HFFc6 (cell line): ENCODE measurements around the gene DPP8. TPM values are rescaled to one million over a fixed set of nuclear protein-coding genes. Genes with fewer than 3 reads are reported as not detected.
A peak's percentile ranks its signal among the peaks of the same experiment; 100 is the strongest.

Experiments
- DNase-seq: peaks from one replicate; pipeline ENCODE4 v3.0.0-alpha.2; 2018
- H3K27ac Mint-ChIP-seq: 2 replicates; pipeline ENCODE4 v1.8.0; 2020; ENCODE audit warnings: mild to moderate bottlenecking, mixed read lengths
- H3K27me3 Mint-ChIP-seq: 2 replicates; pipeline ENCODE4 v1.8.0; 2021; ENCODE audit warnings: mild to moderate bottlenecking, moderate library complexity, mixed read lengths; ENCODE audit not compliant: insufficient read depth
- H3K36me3 Mint-ChIP-seq: 2 replicates; pipeline ENCODE4 v1.8.0; 2021; ENCODE audit warnings: low read depth, mixed read lengths
- H3K4me1 Mint-ChIP-seq: 2 replicates; pipeline ENCODE4 v1.8.0; 2020; ENCODE audit warnings: low read depth, mixed read lengths
- H3K4me3 Mint-ChIP-seq: 2 replicates; pipeline ENCODE4 v1.8.0; 2020; ENCODE audit warnings: mild to moderate bottlenecking, moderate library complexity, mixed read lengths
- H3K9me3 Mint-ChIP-seq: 2 replicates; pipeline ENCODE4 v1.8.0; 2020; ENCODE audit warnings: mild to moderate bottlenecking, mixed read lengths
- total RNA-seq, 6 experiments: library from RNA; stranded (reverse); fragmentation: NEBNext Ultra II Directional; extraction: Animal tissue kit (Norgen Biotek cat#: 25700); gene quantifications; 2 replicates in 1 of 6; 3 replicates in 5 of 6; pipeline ENCODE4 v1.2.3, GENCODE V29; 2021
- TF ChIP-seq, protein P1 (sequence below): fragments of 200-600 bp; sonication (generic); IDR thresholded peaks from 2 replicates; pipeline ENCODE4 v1.5.0; 2021; ENCODE audit warnings: antibody characterized with exemption, mild to moderate bottlenecking

The DPP8 gene
- total RNA-seq, 6 experiments from 2014 or later, result 24.9 to 34.9 (median 30.9) TPM

DNA sequence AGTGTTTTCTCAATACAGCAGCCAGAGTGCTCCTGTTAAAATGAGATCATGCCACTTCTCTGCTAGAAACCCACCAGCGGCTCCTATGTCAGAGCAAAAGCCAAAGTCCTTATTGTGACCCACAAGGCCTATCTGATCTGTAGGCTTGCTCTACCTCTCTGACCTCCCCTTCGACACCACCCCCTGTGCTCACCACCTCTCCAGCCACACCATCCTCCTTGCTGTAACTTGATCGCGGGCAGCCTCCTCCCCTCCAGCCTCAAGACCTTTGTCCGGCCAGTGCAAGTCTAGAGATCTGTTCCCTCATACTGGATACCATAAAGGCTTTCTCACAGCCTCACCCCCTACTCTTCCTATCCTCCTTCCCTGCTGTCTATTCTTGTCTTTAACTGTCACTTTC lies 92.8 kb downstream of the DPP8 start:
- DNase-seq, result no peak
- H3K9me3 Mint-ChIP-seq, result no peaks in the 10 kb centered on the region
- peaks cover 25% of the 10 kb centered on the region for H3K4me1 Mint-ChIP-seq
- TF ChIP-seq, protein P1, sequence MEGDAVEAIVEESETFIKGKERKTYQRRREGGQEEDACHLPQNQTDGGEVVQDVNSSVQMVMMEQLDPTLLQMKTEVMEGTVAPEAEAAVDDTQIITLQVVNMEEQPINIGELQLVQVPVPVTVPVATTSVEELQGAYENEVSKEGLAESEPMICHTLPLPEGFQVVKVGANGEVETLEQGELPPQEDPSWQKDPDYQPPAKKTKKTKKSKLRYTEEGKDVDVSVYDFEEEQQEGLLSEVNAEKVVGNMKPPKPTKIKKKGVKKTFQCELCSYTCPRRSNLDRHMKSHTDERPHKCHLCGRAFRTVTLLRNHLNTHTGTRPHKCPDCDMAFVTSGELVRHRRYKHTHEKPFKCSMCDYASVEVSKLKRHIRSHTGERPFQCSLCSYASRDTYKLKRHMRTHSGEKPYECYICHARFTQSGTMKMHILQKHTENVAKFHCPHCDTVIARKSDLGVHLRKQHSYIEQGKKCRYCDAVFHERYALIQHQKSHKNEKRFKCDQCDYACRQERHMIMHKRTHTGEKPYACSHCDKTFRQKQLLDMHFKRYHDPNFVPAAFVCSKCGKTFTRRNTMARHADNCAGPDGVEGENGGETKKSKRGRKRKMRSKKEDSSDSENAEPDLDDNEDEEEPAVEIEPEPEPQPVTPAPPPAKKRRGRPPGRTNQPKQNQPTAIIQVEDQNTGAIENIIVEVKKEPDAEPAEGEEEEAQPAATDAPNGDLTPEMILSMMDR, result no peak
- peaks cover 42% of the 10 kb centered on the region for H3K27me3 Mint-ChIP-seq
- H3K27ac Mint-ChIP-seq, result no peak overlapping the region
- H3K36me3 Mint-ChIP-seq, result peaks cover 5% of the 10 kb centered on the region; the same call in 1 of the 2 replicates
- no peak overlapping the region for H3K4me3 Mint-ChIP-seq

DNA sequence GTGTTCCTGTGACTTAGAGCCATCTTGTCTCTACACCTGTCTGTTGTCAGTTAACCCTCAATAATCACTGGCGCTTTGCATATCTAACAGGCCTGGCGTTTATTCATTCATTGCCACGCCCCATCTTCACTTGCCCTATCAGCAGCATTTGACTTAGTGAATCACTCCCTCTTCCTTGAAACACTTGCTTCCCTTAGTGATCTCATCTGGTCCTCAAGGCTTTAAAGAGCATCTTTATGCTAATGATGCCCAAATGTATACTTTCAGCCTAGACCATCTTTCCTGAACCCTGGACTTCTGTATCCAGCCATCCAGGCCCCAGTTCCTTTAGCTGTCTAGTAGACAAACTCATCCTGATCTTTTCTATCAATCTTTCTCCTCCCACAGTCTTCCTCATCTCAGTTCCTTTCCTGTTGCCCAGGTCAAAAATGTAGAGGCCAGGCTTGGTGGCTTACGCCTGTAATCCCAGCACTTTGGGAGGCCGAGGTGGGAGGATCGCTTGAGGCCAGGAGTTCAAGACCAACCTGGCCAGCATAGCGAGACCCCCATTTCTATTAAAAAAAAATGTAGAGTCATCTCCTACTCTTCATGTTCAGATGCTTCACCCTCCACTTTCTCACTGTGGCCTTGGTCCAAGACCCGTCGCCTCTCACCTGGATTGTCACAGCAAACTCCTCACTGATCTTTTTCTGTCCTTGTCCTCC lies 93.4 kb downstream of the DPP8 start:
- TF ChIP-seq, protein P1, result no peak
- Mint-ChIP-seq H3K4me1 (peaks cover 25% of the 10 kb centered on the region), H3K27ac (no peak overlapping the region), H3K9me3 (no peaks in the 10 kb centered on the region), H3K36me3 (peaks cover 5% of the 10 kb centered on the region; the same call in 1 of the 2 replicates), H3K4me3 (peak overlapping the region; percentile 11; the same call in 1 of the 2 replicates), H3K27me3 (peaks cover 45% of the 10 kb centered on the region)
- DNase-seq, result no peak

GRCh38 chr15:65423150-65423975 lies 94.1 kb downstream of the DPP8 start:
- Mint-ChIP-seq H3K4me1 (peaks cover 25% of the 10 kb centered on the region), H3K4me3 (peak overlapping the region; percentile 82), H3K27ac (no peak overlapping the region), H3K36me3 (peaks cover 5% of the 10 kb centered on the region; the same call in 1 of the 2 replicates), H3K9me3 (no peaks in the 10 kb centered on the region), H3K27me3 (peaks cover 52% of the 10 kb centered on the region)
- TF ChIP-seq, protein P1, result no peak
- no peak for DNase-seq

DNA sequence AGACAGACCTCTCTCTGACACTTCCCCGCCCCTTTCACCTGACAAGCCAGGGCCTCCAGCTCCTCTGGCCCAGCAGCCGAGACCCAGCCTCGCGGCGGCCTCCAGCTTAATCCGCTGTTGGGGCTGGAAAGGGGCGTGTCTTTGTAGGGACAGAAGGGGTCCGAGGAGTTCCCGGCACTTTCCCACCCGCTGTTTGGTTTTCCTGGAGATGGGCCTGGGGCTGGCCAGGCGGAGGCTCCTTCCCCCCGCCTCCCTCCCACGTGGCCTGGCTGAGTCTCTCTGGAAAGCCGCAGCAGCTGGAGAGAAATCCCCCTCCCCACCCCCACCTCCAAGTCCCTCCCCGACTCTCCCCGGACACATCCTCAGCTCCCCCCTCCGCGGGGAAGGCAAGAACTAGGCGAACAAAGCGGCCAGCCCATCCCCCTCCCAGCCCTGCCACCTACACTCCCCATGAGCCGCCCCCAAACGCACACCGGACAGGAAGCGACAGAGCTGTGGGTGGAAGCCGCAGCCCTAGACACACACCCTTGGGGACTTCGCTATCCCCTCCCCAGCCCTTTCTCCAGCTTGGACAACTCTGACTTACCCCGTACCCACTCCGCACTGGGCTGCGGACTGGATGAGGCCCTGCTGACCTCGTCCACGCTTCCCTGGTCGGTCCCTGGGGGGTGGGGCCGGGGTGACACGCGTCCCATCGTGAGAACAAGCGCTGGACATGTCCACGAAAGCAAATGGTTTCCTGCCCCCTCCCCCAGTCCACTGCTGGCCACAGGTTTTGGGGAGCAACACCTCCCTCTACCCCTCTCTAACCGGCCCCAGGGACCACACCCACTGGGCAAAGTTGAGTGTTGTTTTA lies 95.9 kb downstream of the DPP8 start:
- peak overlapping the region; percentile 49; the same call in 1 of the 2 replicates for H3K27ac Mint-ChIP-seq
- H3K9me3 Mint-ChIP-seq, result no peaks in the 10 kb centered on the region
- peaks cover 25% of the 10 kb centered on the region for H3K4me1 Mint-ChIP-seq

More for the DNA sequence above, 95.9 kb downstream of the DPP8 start:
- Mint-ChIP-seq H3K4me3 (peak overlapping the region; percentile 86), H3K36me3 (peaks cover 5% of the 10 kb centered on the region; the same call in 1 of the 2 replicates), H3K27me3 (peaks cover 61% of the 10 kb centered on the region)
- TF ChIP-seq, protein P1, result no peak
- DNase-seq, result no peak
